Non-pigmented ciliary epithelial cell (primary cell): ENCODE data around the gene TJP2.

ENCODE experiments used
- DNase-seq: peaks from one replicate; pipeline ENCODE4 v3.0.0-alpha.2; 2010; ENCODE audit warnings: low read depth

Gene TJP2

DNA sequence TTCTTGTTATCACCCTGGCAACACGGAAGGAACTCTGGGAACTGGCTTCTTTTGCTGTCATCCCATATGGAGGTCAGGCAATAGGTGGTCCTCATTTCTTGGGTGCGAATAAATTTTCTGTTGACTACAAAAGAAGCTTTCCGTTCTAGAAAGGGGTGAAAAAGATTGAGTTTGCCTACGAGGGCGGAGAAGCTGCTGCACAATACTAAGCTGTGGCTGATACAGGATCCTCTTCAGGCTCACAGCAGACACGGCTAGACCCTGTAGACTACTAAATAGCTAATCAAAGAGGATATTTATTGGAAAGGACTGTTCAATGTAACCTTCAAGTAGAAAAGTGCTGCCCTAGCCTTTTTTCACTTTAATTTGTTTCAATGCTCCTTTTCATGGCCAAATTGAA is 58.1 kb downstream of the TJP2 start:
- no peak for DNase-seq

DNA sequence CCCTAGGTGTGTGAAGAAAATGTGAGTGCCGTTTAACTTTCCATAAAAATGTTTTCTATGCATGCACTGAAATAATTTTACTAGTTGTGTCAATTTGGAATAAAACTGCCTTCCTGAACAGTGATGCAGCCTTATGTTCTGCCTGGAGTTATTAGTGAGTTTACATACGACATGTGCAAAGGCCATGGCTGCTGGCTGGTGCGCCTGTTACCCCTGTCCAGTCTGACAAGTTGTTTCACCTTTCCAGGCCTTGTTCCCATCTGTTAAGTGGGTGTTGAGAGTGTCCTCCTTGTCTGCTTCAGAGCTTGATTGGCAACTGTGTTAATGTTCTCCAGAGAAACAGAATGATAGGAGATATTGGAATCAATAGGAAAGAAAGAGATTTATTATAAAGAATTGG is 60.6 kb downstream of the TJP2 start:
- no peak for DNase-seq

DNA sequence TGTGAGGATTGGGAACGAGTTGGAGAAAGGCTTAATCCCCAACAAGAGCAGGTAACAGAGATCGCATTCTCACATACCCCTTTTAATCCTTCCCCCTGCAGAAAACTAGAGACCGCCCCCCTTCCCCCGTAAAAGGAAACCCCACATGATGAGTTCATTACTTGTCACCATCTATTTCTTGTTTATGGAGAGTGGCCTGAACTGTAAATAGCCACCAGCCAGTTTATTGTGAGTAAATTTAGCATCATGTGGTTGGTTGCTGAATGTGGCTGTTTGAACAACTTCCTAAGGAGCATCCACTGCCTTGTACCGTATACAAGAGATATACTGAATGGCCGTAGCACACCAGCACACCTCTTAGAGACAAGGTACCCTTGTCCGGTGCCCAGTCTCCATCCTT is 62.1 kb downstream of the TJP2 start:
- DNase-seq, result no peak

DNA sequence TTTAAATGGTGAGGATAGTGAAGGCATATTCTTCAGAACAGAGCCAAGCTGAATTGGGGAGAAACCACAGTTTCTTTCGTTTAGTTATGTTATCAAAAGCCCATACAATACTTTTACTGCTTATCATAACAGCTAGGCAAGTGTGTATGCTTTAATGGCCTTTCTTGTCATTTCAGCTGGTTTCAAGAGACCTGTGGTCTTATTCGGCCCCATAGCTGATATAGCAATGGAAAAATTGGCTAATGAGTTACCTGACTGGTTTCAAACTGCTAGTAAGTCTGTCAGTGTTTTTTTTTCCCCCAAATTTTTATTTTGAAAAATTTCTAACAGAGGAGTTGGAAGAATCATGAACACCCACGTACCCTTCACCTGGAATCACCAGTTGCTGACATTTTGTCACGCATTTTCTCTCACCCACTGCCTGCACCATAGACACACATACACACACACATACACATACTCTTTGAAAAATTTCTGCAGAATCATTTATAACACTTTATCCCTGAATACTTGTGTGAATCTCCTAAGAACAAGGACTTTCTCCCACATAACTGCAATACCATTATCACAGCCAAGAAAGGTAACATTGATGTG is 63.7 kb downstream of the TJP2 start:
- no peak for DNase-seq

DNA sequence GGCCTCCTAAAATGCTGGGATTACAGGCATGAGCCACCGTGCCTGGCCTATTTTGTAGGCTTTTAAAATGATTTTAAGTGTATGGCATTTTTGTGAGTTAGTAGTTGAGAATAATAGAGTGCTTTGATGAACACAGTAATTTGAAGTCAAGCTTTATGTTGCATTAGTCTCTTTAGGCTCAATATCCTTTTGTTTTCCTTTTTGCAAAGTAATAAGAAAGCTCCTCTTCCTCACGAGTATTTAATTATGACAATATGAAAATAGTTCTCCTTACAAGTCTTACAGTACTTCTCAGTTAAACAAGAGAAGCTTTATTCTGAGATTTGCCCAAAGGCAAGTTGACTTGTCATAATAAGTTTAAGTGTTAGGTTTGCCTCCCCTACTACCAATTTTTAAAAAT is 69.0 kb downstream of the TJP2 start:
- no peak for DNase-seq

DNA sequence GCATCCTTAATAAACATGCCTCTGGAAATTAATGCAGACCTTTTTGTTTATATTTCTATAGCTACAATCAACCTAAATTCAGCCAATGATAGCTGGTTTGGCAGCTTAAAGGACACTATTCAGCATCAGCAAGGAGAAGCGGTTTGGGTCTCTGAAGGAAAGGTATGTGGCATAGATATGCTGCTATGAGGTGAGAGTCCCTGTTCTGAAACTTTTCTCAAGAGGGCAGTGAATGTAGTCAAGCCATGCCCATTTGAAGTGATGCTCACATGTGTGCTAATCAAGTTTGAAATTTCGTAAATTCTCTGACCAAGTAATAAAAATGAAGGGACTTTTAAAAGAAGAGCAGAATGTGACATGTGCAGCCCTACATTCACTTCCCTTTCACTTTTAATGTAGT is 72.6 kb downstream of the TJP2 start:
- DNase-seq, result no peak

DNA sequence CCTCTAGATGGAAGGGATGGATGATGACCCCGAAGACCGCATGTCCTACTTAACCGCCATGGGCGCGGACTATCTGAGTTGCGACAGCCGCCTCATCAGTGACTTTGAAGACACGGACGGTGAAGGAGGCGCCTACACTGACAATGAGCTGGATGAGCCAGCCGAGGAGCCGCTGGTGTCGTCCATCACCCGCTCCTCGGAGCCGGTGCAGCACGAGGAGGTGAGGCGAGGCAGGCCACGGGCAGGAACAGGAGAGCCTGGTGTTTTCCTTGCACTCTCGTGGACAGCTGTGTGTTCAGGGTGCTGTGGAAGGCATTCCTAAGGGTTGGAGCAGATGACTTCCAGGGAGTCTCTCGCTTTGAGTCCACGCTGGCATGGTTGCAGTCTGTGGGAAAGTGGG is 73.9 kb downstream of the TJP2 start:
- no peak for DNase-seq

DNA sequence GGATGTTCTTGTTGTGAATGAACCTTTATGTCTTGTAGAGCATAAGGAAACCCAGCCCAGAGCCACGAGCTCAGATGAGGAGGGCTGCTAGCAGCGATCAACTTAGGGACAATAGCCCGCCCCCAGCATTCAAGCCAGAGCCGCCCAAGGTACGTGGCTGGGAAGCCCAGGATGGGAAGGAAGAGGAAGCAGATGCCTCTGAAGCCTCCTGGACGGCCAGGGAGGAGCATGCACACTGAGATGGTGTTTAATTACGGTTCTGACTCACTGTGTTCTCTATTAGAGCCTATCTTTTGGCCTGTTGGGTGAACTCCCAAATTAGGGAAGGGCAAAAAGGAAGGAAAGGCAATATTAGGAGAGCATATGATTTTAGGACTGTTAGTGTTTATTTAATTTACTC is 75.3 kb downstream of the TJP2 start:
- DNase-seq, result no peak

DNA sequence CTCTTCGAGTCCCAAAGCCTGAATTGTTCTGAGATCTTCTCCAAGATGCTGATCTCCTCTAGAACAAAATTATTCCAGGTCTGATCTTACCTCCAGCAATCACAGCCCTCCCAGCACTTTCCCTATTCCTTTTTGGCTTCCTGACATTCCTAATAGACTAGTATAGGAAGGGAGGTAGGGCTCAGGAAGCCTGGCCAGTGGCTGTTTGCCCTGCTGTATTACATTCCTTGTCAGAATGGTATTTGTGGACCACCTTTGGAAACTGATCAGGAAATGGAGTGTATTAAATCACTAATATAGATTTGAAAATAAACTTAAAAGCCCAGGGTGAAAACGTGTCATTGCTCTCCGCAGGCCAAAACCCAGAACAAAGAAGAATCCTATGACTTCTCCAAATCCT is 76.6 kb downstream of the TJP2 start:
- no peak for DNase-seq

DNA sequence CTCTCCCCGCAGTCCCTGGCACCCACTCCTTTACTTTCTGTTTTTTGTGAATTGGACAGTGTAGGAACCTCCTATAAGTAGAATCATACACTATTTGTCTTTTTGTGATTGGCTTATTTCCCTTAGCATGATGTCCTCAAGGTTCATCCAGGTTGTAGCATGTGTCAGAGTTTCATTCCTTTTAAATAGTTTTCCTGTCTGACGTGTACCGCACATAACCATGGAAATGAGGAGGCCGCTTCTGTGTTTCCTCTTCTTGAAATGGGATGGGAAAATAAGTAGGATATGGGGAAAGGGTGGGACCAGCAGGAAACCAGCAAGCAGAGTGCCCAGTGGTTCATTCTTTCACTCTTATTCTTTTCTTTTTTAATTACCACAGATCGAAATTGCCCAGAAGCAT is 78.4 kb downstream of the TJP2 start:
- no peak for DNase-seq

DNA sequence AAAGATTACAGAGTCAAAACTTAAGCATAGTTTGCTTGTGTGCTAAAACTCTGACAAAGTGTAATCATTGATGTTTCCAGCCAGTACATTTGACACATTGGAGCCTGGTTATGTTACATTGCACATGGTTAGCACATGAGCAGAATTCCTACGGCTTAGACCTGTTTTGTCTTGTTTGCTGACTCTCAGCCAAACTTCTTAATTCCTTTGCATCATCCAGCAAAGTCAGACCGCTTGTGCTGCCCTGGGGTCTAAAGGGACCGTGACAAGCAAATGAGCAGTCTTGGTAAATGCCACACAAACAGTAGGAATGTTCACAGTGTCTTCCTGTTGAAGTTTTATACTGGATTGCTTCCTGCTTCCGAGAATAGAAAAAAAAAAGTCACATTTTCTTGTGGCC is 79.0 kb downstream of the TJP2 start:
- no peak for DNase-seq

DNA sequence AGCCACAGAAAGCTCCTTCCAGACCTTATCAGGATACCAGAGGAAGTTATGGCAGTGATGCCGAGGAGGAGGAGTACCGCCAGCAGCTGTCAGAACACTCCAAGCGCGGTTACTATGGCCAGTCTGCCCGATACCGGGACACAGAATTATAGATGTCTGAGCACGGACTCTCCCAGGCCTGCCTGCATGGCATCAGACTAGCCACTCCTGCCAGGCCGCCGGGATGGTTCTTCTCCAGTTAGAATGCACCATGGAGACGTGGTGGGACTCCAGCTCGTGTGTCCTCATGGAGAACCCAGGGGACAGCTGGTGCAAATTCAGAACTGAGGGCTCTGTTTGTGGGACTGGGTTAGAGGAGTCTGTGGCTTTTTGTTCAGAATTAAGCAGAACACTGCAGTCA is 80.1 kb downstream of the TJP2 start:
- no peak for DNase-seq

DNA sequence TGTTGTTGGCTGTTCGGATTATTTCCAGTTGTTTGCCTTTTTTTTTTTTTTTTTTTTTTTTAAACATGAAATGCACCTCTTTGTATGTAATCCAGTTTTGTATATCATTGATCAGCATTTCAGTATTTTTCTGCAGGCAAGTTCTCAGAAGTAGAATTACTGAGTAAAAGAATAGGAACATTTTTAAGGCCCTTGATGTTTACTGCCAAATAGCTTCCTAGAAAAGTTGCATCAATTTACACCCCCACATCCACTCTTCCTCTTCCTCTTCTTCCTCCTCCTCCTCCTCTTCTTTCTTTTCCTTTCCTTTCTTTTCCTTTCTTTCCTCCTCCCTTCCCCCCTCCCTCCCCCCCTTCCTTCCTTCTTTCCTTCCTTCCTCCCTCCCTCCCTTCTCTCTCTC is 81.5 kb downstream of the TJP2 start:
- DNase-seq, result no peak

DNA sequence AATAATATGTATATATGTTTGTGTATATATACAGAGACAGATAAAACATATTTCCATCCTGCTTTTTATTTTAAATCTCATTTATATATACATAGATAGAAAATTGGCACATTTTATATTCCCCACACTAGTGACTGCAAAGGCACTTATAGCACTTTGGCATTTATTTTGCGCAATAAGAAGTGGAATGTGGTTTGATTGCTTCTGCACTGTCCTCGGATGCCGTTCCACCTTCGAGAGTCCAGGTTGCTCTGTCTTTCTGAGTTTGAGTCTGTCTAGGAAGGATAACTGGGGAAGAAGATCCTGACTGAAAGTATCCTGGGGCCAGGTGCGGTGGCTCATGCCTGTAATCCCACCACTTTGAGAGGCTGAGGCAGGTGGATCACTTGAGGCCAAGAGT is 84.5 kb downstream of the TJP2 start:
- no peak for DNase-seq

DNA sequence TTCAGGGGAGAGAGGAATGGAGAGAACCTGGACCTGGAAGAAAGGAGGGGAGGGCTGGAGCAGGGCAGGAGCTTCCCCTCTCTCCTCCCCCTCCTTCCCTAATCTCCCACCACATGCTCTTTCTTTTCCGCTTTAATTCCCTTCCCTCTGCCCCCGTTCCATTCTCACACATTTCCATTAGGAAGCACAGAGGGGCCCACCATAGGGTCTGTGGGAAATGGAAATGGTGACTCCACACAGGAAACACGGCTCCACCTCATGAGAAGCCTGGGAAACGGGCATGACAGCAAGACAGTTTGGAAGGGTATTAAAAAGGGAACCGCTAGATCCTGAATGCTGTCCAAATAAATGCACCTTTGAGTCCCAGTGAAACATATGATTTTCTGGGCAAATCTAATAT is 86.1 kb downstream of the TJP2 start:
- DNase-seq, result no peak

DNA sequence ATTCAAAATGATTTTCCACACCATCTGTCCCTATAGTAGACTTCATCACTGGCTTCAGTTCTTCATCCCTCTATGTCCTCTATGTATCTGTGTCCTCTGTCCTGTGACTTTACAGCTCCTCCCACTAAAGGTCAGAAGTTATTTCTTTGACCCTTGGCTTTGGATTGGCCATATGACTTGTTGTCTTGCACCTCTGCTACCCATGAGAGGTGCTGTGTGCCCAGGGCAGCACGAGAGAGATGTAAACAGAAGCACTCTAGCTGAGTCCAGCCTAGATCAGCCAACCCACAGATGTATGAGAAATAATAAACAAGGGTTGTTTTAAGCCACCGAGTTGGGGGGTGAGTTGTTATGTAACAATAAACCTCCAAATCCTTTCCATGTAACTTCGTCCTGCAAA is 87.6 kb downstream of the TJP2 start:
- no peak for DNase-seq

DNA sequence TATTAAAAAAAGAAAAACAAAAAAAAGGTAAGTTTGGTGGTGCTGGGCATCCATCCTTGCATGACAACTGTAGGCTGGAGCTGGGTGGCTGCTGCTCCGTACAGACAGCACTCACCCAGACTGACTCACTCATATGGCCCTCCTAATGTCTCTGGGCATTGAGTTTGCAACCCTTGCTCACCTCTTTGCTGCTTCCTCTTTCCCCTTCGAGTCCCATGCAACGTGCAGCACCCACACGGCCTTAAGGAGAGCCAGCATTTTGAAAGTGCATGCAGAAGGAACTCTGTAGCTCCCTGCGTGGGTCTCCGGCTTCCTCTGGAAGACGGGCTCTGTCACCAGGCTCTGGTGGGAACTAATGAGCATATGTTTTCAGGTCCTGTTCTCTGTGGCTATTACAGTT is 90.4 kb downstream of the TJP2 start:
- DNase-seq, result no peak

DNA sequence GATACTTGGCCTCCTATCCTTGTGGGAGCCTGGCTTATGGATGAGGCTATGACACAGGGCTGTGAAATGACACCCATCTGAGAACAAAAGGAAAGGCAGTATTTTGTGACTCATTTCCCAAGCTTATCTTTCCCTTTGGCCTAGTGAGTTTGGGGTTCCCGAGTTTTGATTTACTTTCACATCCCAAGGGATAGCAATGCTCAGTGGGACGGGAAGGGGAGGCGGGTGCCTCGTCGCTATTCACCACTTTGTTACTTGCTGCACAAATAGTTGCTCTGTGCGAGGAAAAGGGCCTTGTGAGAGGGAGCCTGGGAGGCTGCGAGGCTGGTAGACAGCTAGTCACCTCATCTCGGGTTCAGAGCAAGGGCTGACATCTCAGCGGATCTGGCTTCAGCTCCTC is 91.8 kb downstream of the TJP2 start:
- no peak for DNase-seq

DNA sequence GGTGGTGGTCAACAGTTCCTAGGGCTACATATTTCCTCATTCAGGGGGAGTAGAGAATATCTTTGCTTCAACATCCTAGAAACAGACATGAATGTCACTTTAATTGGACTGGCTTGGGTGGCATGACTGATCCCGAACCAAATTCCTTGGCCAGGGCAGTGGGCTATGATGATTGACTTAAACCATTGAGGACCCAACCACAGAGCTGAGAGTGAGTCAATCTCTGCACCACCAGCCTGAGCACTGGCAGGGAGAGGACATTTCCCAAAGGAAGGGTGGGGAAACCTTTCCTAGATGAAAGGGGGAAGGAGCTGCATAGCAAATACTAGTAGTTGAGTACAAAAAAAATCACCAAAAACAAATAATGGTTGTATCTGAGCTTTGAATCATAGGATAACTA is 98.1 kb downstream of the TJP2 start:
- no peak for DNase-seq

DNA sequence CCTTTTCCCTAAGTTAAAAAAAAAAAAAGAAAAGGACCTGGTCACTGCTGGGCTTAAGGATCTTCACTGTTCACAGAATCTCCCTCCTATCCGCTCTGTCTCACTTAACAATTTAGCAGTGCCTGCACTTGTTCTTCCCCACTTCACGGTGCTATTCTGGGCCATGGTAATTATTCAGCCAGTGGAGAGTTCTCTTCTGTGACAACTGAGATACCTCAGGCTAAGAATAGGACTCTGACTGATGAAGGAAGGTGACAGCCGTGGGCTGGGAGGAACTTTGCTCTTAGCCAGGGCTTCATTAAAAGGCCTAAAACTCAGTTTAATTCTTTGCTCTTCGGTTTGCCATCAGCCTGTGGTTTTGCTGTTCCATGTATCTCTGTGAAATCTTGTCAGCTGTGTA is 99.1 kb downstream of the TJP2 start:
- no peak for DNase-seq

DNA sequence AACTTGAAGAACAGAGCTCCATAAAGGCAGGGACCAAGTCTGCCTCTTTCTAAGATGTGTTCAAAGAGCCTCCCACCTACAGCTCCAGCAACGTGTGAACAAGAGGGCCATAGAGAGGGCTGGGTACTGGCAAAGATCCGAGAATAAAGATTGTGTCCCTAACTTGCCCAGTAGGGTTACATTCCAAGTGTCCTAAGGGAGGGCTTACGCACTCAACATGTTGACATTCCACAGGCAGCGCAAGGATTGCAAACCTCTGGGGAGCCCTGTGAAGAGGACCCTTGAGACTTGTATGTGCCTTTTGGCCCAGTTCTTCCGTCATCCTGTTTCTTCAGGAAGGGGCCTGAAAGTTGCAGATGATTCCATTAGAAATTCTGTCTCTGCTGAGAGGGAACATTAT is 102.7 kb downstream of the TJP2 start:
- DNase-seq, result no peak

DNA sequence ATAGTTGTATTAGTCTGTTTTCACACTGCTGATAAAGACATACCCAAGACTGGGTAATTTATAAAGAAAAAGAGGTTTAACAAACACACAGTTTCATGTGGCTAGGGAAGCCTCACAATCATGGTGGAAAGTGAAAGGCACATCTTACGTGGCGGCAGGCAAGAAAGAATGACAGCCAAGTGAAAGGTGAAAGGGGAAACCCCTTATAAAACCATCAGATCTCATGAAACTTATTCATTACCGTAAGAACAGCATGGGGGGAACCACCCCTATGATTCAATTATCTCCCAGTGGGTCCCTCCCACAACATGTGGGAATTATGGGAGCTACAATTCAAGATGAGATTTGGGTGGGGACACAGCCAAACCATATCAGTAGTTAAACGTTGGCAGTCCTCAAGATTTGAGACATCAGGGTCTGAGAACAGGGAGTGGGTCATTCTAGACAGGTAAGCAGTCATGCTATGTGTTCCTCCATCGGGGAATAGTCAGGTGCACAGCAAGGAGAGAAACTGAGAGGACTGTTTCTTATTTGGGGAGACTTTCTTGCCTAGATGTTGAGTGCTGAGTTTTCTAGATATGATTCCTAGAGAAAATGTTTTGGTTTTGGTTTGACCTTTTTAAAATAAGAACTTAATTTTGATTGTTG is 105.1 kb downstream of the TJP2 start:
- DNase-seq, result no peak

DNA sequence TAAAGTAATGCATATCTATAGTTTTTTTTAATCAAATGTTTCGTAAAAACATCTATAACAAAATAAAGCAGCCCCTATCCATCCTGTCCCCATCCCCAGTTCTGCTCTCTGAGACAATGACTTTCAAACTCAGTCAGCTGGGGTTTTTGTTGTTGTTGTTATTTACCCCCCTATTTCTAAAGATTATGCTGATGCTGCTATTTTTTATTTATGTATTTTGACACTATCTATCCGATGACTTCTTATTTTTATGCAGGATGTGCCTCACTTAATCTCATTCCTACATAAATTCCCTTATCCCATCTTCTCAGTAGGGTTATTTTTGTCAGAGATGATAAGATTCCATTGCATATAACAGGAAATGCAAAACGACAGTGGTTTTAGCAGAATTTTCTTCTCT is 105.7 kb downstream of the TJP2 start:
- no peak for DNase-seq

DNA sequence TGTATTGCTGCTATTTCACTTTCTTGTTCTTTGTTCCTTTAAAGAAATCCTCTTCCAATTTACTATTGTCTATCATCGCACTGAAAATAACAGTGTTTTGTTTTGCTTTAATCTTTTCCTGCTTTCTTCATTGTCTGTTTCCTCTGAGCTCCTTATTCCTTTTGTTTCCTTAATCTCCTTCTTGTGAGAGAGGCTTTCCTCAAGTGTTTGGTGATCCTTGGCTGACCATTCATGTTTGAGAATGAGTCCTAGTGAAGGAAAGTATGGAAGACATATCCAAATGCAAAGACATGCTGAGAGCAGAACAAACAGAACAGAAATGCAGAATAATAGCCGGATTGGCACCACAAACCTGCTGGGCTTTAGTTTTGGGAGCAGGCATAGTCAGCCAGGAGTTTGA is 108.9 kb downstream of the TJP2 start:
- DNase-seq, result no peak

DNA sequence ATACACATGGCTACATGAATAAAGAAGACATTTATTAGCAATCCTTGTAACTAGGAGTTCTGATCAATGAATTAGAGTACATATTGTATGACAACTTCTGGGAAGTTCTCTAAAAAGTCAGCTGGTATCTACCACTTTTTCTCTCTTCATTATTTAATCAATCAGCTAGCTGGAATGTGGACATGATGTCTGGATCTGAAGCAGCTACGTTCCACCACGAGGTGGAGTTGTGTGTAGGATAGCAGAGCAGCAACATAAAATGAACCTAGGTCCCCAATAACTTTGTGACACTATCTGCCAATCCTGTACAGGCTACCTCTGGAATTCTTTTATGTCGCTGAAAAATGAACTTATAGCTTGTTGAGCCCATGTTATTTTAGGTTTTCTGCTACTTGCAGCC is 118.0 kb downstream of the TJP2 start:
- DNase-seq, result no peak
